NCI-H774 (cell line): ENCODE data around the gene OSBPL10.

Source experiments
- DNase-seq: peaks from one replicate; lab custom pipeline; 2025; lab: John Stamatoyannopoulos, UW

Gene OSBPL10

GRCh38 chr3:31848911-31849310, 132.2 kb downstream of the OSBPL10 start:
- no peak for DNase-seq

- no peak for DNase-seq
Measured at GRCh38 chr3:31848163-31848818, 132.8 kb downstream of the OSBPL10 start.

- DNase-seq: no peak
Measured at GRCh38 chr3:31847760-31848159, 133.3 kb downstream of the OSBPL10 start.

GRCh38 chr3:31841515-31841914, 139.5 kb downstream of the OSBPL10 start:
- DNase-seq: no peak

GRCh38 chr3:31840252-31840651, 140.8 kb downstream of the OSBPL10 start:
- no peak for DNase-seq

GRCh38 chr3:31839144-31839917, 141.7 kb downstream of the OSBPL10 start:
- no peak for DNase-seq

- no peak for DNase-seq
Measured at GRCh38 chr3:31836131-31837075, 144.7 kb downstream of the OSBPL10 start.

GRCh38 chr3:31833391-31834190, 147.5 kb downstream of the OSBPL10 start:
- no peak for DNase-seq

GRCh38 chr3:31832551-31832950, 148.5 kb downstream of the OSBPL10 start:
- DNase-seq: no peak

GRCh38 chr3:31831591-31831990, 149.5 kb downstream of the OSBPL10 start:
- DNase-seq: no peak

- DNase-seq: no peak
Measured at GRCh38 chr3:31829826-31830426, 151.1 kb downstream of the OSBPL10 start.

GRCh38 chr3:31829010-31829409, 152.1 kb downstream of the OSBPL10 start:
- DNase-seq: no peak

- DNase-seq: no peak
Measured at GRCh38 chr3:31828007-31828406, 153.1 kb downstream of the OSBPL10 start.

- DNase-seq: no peak
Measured at GRCh38 chr3:31823184-31823583, 157.9 kb downstream of the OSBPL10 start.

GRCh38 chr3:31821118-31821517, 159.9 kb downstream of the OSBPL10 start:
- DNase-seq: no peak

GRCh38 chr3:31819441-31819840, 161.6 kb downstream of the OSBPL10 start:
- no peak for DNase-seq

GRCh38 chr3:31817411-31817966, 163.6 kb downstream of the OSBPL10 start:
- DNase-seq: no peak

- no peak for DNase-seq
Measured at GRCh38 chr3:31815631-31816440, 165.2 kb downstream of the OSBPL10 start.

- no peak for DNase-seq
Measured at GRCh38 chr3:31815006-31815405, 166.1 kb downstream of the OSBPL10 start.

- DNase-seq: no peak
Measured at GRCh38 chr3:31813686-31814085, 167.4 kb downstream of the OSBPL10 start.
